ENCODE measurements around the gene CMIP. TPM values are rescaled to one million over a fixed set of nuclear protein-coding genes. Genes with fewer than 3 reads are reported as not detected.

CMIP gene
- total RNA-seq, 2 donors from 2014 or later: 7.7 to 19.2 TPM

GRCh38 chr16:81666113-81666512 lies 221.5 kb downstream of the CMIP start:
- no peak for TF ChIP-seq CTCF (IDR thresholded peaks at IDR 0.05)
- Histone ChIP-seq H3K27me3 (no peaks in the 10 kb centered on the region), H3K27ac (no peak overlapping the region), H3K36me3 (peaks cover 29% of the 10 kb centered on the region), H3K4me1 (no peaks in the 10 kb centered on the region), H3K4me3 (no peak overlapping the region), H3K9me3 (no peaks in the 10 kb centered on the region)
- DNase-seq (ENCODE audit: low spot score): no peak

- H3K4me1 ChIP-seq: no peaks in the 10 kb centered on the region
- no peak for TF ChIP-seq CTCF (IDR thresholded peaks at IDR 0.05)
- DNase-seq (ENCODE audit: low spot score): no peak
- no peaks in the 10 kb centered on the region for H3K9me3 ChIP-seq
- no peak overlapping the region for H3K4me3 ChIP-seq
- H3K36me3 ChIP-seq: peaks cover 35% of the 10 kb centered on the region
- no peak overlapping the region for H3K27ac ChIP-seq
- no peaks in the 10 kb centered on the region for H3K27me3 ChIP-seq
Observed at GRCh38 chr16:81668243-81669097, 223.9 kb downstream of the CMIP start.

- Histone ChIP-seq H3K4me3 (no peak overlapping the region), H3K27ac (no peak overlapping the region), H3K4me1 (no peaks in the 10 kb centered on the region), H3K36me3 (peaks cover 32% of the 10 kb centered on the region), H3K9me3 (no peaks in the 10 kb centered on the region), H3K27me3 (no peaks in the 10 kb centered on the region)
- no peak for TF ChIP-seq CTCF (IDR thresholded peaks at IDR 0.05)
- DNase-seq (ENCODE audit: low spot score): no peak
Observed at GRCh38 chr16:81669473-81670350, 225.1 kb downstream of the CMIP start.

- peaks cover 34% of the 10 kb centered on the region for H3K36me3 ChIP-seq
- H3K27ac ChIP-seq: no peak overlapping the region
- no peak overlapping the region for H3K4me3 ChIP-seq
- no peaks in the 10 kb centered on the region for H3K9me3 ChIP-seq
- no peak for DNase-seq (ENCODE audit: low spot score)
- no peaks in the 10 kb centered on the region for H3K27me3 ChIP-seq
- no peaks in the 10 kb centered on the region for H3K4me1 ChIP-seq
- TF ChIP-seq CTCF (IDR thresholded peaks at IDR 0.05): no peak
Observed at GRCh38 chr16:81671738-81672597, 227.4 kb downstream of the CMIP start.

- no peak for TF ChIP-seq CTCF (IDR thresholded peaks at IDR 0.05)
- Histone ChIP-seq H3K27ac (no peak overlapping the region), H3K36me3 (peaks cover 36% of the 10 kb centered on the region), H3K4me1 (no peaks in the 10 kb centered on the region), H3K27me3 (no peaks in the 10 kb centered on the region), H3K9me3 (no peaks in the 10 kb centered on the region), H3K4me3 (no peak overlapping the region)
- no peak for DNase-seq (ENCODE audit: low spot score)
Observed at GRCh38 chr16:81673432-81673831, 228.8 kb downstream of the CMIP start.

All from right atrium auricular region (tissue), 2 donors.